ENCODE data around the gene NHLRC4.

NHLRC4 gene

GRCh38 chr16:565419-566330 lies 1.1 kb upstream of the NHLRC4 start:
- in situ Hi-C loops (cut with HindIII; ENCODE audit: low sequenced_read_pairs) = no loop called here

- in situ Hi-C loops (cut with HindIII; ENCODE audit: low sequenced_read_pairs) = no loop called here
These were observed 810 bp downstream of the NHLRC4 start for GRCh38 chr16:567373-568256.

- in situ Hi-C loops (cut with HindIII; ENCODE audit: low sequenced_read_pairs) = no loop called here
These were observed 1.8 kb downstream of the NHLRC4 start for GRCh38 chr16:568401-569258.

GRCh38 chr16:569445-570254 lies 2.8 kb downstream of the NHLRC4 start, which contains the start of gene PIGQ:
TSS of gene PIGQ (plus strand) at chr16:569968. CDS start at chr16:574075, 4,107 bp downstream.
- in situ Hi-C loops (cut with HindIII; ENCODE audit: low sequenced_read_pairs) = no loop called here

- in situ Hi-C loops (cut with HindIII; ENCODE audit: low sequenced_read_pairs) = no loop called here
These were observed 6.3 kb downstream of the NHLRC4 start for GRCh38 chr16:572865-573650.

GRCh38 chr16:574021-574760 lies 7.4 kb downstream of the NHLRC4 start:
- in situ Hi-C loops (cut with HindIII; ENCODE audit: low sequenced_read_pairs) = no loop called here

GRCh38 chr16:575354-576196 lies 8.8 kb downstream of the NHLRC4 start:
- in situ Hi-C loops (cut with HindIII; ENCODE audit: low sequenced_read_pairs) = no loop called here

- in situ Hi-C loops (cut with HindIII; ENCODE audit: low sequenced_read_pairs) = no loop called here
These were observed 9.5 kb downstream of the NHLRC4 start for GRCh38 chr16:576197-576822.

GRCh38 chr16:576823-577201 lies 10.0 kb downstream of the NHLRC4 start:
- in situ Hi-C loops (cut with HindIII; ENCODE audit: low sequenced_read_pairs) = no loop called here

GRCh38 chr16:577796-578195 lies 11.0 kb downstream of the NHLRC4 start:
- in situ Hi-C loops (cut with HindIII; ENCODE audit: low sequenced_read_pairs) = no loop called here

- in situ Hi-C loops (cut with HindIII; ENCODE audit: low sequenced_read_pairs) = no loop called here
These were observed 11.5 kb downstream of the NHLRC4 start for GRCh38 chr16:578232-578869.

GRCh38 chr16:578870-579405 lies 12.1 kb downstream of the NHLRC4 start:
- in situ Hi-C loops (cut with HindIII; ENCODE audit: low sequenced_read_pairs) = no loop called here

- in situ Hi-C loops (cut with HindIII; ENCODE audit: low sequenced_read_pairs) = no loop called here
These were observed 13.5 kb downstream of the NHLRC4 start for GRCh38 chr16:580141-580945.

GRCh38 chr16:580946-581498 lies 14.2 kb downstream of the NHLRC4 start:
- in situ Hi-C loops (cut with HindIII; ENCODE audit: low sequenced_read_pairs) = no loop called here

- in situ Hi-C loops (cut with HindIII; ENCODE audit: low sequenced_read_pairs) = no loop called here
These were observed 15.4 kb downstream of the NHLRC4 start for GRCh38 chr16:582218-582613.

Data from DLD1 (cell line).